GM18858 (cell line): Measurements from ENCODE around the gene ZBTB25.

Source experiments
- ATAC-seq: cut with Tn5 transposase; IDR thresholded peaks from one replicate; pipeline ENCODE4 v1.9.1; 2021; ENCODE audit not compliant: unreplicated experiment

The ZBTB25 gene, protein sequence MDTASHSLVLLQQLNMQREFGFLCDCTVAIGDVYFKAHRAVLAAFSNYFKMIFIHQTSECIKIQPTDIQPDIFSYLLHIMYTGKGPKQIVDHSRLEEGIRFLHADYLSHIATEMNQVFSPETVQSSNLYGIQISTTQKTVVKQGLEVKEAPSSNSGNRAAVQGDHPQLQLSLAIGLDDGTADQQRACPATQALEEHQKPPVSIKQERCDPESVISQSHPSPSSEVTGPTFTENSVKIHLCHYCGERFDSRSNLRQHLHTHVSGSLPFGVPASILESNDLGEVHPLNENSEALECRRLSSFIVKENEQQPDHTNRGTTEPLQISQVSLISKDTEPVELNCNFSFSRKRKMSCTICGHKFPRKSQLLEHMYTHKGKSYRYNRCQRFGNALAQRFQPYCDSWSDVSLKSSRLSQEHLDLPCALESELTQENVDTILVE

DNA sequence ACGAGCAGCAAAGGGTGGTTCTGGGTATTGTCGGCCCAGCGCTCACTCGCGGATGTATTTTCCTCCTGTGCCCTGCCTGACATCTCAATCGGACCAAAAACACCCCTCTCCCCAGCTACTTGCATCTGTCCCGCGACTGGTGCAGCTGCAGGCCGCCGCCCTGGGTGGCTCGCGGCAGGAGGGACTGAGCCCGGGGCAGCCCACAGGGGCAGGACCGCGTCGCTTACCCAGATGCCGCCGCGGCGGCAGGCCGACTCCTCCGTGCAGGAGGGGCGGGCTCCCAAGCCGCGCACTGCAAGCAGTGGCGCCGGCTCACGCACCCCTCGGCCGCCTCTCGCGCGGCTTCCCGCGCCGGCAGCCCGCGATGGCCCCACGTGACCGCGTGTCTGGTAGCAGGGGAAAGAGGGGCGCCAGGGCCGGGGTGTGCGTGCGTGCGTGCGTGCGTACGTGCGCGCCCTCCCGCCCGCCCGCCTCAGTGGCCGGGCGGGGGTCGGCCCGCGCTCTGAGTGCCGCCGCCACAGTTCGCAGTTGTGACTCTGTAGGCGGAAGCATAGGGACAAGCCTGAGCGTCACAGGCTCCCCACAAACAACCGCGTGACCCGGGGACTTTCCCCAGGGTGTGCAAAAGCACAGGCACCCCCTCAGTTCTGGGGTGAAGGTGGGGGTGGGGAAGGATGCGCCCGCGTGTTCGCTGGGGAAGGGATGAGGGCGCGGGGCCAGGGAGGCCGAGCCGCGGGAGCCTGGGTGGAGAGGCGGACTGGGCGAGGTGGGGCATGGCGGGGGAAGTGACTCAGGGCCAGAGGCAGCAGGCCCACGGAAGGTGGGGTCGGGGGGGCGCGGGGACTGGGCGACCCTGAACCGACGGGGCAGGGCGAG lies at the start of gene ZBTB25:
TSS of gene ZBTB25 (minus strand) at position 405 of the 876 bp plus-strand sequence. CDS start 13,305 bp downstream, outside the sequence.
- ATAC-seq, result peak; percentile 52

DNA sequence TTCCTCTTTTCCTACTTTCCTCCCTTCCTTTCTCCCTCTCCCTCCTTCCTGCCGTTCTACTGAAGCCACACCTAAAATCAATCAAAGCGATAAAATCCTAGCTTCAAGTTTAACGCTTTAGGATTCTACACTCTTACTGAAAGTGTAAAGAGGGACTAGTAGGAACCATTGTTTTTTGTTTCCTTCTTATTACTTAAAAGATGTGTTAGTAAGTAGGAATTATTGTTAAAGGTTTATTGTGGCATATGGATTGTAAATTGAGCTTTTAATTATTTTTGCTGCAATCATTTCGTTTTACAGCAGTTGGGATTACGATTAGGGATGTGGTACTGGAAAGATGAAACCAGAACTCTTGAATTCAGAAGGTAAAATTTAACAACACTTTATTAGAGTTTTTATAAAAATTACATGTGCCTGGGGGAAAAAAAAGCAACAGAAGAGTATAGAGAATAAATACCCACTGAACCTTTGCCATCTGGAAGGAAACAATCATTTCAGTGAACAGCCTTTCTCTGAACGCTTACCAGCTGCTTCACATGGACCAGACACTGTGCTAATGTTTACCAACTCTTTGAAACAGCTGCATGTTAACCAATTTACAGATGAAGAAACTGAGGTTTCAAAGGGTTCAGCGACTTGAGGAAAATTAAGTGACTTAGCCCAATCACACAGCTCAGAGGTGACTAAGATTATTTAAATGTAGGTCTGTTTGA lies 47.1 kb upstream of the ZBTB25 start:
- no peak for ATAC-seq

DNA sequence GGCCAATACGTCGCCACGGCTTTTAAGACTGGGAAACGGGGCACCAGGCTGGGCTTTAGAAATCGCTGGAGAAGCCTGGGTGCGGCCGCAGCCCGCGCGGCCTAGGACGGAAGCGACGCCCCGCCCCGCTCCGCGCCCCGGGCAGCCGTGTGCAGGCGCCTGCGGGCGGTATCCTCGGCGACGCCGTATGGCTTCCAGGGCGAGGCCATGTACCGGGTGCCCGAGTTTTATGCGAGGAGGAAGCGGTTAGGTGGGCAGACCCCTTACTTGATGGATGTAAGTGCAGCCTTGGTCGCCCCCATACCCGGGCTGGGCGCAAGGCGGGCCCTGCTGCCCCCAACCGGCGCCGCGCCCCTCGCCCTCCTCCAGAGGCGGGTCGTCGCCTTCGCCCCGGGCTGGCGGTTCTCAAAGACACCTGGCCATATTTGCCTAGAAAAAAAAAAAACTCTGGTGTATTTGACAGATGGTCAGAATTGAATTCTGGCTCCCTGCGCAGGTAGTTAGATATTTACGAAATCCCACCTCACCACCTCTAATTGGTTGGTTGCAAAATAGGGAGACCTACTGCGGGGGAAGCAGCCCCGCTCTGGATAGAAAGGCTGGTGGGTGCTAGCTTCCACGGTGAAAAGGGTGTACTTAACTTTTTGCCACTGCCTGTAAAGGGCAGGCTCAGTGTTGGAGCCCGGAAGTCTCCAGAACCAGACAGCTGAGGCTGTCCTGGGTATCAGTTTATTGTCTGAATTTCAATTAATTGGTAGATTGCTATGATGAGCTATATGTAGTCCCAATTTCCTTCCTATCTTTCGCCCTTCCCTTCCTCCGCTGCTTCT lies 46.4 kb upstream of the ZBTB25 start, which contains the start of gene PPP1R36:
TSS of gene PPP1R36 (plus strand) at position 171 of the 830 bp plus-strand sequence. CDS start at position 208, 37 bp downstream.
- no peak for ATAC-seq

DNA sequence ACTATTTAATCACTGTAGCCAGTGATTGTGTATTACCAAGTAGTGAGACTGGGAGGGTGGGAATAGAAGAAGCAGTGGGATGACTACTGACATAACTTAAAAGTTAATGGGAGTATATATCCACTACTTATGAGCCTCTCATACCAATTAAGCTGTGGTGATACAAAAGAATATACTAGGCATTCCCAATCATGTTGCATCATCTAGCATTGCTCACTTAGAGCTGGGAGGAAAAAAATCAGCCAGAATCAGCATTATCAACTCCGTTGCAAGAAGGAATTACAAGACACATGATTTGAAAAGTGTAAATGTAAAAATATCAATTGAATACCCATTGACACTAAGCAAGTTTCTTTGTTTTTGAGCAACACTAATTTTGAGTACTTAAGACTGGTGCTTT lies 45.4 kb upstream of the ZBTB25 start:
- ATAC-seq, result no peak

DNA sequence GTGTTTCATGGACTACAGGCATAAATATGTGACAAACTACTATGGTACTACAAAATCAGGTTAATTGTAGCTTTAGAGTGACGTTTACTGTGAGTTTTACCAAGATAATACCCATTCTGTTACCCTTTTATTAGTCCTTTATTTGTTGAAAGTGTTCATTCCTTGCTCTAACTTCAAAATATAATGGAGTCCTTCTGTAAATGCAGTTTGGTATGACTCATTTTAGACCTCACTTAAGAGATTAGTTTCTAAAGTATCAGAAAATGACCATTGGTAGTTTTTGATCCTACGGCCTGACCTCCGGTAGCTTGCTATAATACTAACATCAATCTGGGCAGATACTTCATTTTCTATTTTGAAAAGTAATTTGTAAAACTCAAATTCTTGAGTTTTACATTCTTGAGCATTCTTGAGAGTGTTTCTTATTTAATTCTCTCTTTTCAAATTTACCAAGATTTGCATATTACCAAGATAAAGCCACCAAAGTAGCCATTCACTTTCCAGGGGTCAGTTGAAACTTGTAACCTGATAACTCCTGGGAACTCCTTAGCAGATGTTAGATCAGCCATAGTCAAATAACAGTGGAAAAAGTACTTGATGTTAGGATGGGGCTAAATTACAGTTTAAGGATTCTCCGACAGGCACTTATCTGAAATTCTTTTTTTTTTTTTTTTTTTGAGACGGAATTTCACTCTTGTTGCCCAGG lies 41.1 kb upstream of the ZBTB25 start:
- no peak for ATAC-seq

DNA sequence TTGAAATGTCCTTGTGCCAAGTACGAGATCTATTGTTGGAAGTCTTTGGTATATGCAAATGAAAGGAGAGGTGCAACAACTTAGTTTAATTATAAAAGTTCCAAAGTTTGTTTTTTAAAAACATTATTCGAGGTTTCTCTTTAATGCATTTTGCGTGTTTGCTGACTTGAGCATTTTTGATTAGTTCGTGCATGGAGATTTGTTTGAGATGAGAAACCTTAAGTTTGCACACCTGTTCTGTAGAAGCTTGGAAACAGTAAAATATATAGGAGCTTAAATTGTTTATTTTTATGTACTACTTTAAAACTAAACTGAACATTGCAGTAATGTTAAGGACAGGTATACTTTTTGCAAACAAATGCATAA lies 39.2 kb upstream of the ZBTB25 start:
- no peak for ATAC-seq

DNA sequence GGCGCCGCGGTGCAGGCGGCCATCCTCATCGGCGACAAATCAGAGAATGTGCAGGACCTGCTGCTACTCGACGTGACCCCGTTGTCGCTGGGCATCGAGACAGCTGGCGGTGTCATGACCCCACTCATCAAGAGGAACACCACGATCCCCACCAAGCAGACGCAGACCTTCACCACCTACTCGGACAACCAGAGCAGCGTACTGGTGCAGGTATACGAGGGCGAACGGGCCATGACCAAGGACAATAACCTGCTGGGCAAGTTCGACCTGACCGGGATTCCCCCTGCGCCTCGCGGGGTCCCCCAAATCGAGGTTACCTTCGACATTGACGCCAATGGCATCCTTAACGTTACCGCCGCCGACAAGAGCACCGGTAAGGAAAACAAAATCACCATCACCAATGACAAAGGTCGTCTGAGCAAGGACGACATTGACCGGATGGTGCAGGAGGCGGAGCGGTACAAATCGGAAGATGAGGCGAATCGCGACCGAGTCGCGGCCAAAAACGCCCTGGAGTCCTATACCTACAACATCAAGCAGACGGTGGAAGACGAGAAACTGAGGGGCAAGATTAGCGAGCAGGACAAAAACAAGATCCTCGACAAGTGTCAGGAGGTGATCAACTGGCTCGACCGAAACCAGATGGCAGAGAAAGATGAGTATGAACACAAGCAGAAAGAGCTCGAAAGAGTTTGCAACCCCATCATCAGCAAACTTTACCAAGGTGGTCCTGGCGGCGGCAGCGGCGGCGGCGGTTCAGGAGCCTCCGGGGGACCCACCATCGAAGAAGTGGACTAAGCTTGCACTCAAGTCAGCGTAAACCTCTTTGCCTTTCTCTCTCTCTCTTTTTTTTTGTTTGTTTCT lies 38.6 kb upstream of the ZBTB25 start:
- no peak for ATAC-seq

DNA sequence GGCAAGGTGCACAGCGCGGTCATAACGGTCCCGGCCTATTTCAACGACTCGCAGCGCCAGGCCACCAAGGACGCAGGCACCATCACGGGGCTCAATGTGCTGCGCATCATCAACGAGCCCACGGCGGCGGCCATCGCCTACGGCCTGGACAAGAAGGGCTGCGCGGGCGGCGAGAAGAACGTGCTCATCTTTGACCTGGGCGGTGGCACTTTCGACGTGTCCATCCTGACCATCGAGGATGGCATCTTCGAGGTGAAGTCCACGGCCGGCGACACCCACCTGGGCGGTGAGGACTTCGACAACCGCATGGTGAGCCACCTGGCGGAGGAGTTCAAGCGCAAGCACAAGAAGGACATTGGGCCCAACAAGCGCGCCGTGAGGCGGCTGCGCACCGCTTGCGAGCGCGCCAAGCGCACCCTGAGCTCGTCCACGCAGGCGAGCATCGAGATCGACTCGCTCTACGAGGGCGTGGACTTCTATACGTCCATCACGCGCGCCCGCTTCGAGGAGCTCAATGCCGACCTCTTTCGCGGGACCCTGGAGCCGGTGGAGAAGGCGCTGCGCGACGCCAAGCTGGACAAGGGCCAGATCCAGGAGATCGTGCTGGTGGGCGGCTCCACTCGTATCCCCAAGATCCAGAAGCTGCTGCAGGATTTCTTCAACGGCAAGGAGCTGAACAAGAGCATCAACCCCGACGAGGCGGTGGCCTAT lies 37.8 kb upstream of the ZBTB25 start:
- ATAC-seq, result no peak

DNA sequence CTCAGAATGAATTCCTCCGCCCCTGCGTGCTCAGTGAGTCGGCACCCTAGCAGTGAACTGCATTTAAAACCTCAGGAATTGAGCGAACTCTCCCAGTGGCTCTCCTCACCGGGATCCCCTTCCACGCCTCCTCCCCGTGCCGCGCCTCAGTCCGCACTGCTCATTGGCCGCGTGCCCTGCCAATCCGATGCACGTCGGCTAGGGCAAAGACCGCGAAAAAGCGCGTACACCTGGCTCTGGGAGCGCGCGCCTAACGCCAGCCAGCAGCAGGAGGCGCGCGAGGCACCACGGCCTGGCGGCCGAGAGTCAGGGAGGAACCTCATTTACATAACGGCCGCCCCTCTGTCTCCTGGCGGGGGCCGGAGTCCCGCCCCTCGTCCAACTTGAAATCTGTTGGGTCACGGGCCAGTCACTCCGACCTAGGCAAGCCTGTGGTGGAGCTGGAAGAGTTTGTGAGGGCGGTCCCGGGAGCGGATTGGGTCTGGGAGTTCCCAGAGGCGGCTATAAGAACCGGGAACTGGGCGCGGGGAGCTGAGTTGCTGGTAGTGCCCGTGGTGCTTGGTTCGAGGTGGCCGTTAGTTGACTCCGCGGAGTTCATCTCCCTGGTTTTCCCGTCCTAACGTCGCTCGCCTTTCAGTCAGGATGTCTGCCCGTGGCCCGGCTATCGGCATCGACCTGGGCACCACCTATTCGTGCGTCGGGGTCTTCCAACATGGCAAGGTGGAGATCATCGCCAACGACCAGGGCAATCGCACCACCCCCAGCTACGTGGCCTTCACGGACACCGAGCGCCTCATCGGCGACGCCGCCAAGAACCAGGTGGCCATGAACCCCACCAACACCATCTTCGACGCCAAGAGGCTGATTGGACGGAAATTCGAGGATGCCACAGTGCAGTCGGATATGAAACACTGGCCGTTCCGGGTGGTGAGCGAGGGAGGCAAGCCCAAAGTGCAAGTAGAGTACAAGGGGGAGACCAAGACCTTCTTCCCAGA lies 36.9 kb upstream of the ZBTB25 start, which contains the start of gene HSPA2:
TSS of gene HSPA2 (plus strand) at position 534 of the 995 bp plus-strand sequence. CDS start at position 643, 109 bp downstream.
- ATAC-seq, result peak; percentile 91

DNA sequence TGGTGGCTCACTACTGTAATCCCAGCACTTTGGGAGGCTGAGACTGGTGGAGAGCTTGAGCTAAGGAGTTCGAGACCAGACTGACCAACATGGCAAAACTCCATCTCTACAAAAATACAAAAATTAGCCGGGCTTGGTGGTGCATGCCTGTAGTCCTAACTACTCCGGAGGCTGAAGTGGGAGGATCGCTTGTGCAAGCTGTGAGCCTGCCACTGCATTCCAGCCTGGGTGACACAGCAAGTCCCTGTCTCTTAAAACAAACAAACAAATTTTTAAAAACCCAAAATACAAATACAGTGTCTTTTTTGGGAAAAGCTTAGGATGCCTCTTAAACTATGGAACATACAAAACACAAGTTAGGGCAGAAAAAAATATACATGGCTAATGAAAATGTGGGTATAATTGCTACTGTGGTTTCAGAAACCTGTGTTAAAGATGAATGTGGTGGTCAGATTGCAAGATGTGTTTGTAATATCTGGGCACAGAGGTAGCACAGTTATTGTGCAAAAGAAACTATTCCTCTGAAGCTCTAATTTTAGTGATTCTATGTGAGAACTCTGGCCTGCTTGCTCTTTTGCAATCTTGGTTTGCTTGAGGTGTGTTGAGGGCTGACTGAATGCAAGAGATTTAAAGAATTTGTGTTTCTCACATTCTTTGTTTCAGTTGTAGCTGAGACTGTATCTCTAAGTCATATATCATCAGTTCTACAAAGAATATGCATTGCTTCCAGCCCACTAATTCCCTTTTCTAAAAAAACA lies 33.0 kb upstream of the ZBTB25 start:
- ATAC-seq, result no peak

DNA sequence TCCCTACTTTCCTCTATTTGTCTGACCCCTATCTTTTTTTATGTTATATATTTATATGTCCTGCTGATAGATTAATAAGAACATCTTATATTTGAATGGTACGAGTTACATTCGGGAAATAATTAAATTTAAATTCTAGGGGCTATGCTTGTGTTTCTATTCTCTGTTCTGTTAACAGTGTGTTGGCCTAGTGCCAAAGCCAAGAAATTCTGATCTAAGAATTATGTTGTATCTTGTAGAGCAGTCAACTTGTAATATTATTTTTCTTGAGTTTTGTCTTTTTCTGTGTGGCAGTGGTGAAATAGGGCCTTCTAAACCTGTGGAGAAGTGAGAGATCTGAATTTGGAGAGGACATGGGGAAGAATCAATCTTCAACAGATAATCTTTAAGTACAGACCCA lies 27.9 kb upstream of the ZBTB25 start:
- no peak for ATAC-seq

DNA sequence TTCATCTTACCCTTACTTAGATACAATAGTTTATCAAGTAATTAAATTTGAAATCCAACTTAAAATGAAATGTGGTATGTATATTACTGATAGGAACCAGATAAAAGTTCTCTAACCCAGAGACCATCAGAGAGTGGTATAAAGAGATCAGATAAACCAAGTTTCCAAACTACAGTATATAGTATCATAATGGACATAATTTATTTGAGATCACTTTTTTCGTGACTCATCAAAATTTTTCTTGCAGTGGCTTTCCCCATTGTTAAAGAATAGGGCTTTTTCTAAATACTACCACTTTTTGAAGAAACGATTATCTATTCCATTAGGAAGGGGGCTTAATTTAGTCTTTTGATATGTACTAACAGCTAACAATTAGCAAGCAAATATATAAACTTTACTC lies 21.7 kb upstream of the ZBTB25 start:
- ATAC-seq, result no peak

DNA sequence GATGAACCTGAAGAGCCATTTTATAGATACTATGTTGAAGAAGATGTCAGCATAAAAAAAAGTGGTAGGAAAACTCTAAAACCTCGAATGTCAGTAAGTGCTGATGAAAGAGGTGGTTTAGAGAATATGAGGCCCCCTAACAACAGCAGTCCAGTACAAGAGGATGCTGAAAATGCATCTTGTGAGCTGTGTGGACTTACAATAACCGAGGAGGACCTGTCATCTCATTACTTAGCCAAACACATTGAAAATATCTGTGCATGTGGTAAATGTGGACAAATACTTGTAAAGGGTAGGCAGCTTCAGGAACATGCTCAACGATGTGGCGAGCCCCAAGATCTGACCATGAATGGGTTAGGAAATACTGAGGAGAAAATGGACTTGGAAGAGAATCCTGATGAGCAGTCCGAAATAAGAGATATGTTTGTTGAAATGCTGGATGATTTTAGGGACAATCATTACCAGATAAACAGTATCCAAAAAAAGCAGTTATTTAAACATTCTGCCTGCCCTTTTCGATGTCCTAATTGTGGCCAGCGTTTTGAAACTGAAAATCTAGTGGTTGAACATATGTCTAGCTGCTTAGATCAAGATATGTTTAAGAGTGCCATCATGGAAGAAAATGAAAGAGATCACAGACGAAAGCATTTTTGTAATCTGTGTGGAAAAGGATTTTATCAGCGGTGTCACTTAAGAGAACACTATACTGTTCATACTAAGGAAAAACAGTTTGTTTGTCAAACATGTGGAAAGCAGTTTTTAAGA lies 19.1 kb upstream of the ZBTB25 start:
- no peak for ATAC-seq

DNA sequence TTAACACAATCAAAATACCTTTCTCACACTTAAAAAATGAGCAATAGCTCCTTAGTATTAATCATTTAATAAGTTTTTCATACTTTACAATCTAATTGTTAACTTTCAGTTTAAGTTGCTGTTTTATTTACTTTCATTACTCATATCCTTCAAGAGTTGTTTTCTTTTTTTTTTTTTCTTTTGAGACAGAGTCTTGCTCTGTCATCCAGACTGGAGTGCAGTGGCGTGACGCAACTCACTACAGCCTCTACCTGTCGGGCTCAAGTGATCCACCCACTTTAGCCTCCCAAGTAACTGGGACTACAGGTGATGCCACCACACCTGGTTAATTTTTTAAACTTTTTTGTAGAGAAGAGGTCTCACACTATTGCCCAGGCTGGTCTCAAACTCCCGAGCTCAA lies 17.1 kb upstream of the ZBTB25 start:
- no peak for ATAC-seq

DNA sequence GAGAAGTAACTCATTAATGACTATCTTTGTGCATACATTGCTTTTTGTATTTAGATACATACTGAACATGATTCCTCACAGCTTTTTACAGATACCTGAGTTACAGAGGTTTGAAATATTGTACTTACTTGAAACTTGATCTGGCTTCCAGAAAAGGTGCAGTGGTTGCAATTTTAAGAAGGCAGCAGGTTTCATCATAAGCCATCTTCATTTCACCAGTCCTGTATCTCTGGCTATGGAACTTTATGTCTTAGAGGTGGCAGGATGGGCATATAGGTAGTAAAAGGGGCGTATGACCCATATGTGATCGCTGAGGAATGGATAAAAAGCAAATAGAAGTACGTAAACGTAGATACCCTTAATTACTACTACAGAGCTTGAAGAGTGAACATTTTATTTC lies 14.6 kb upstream of the ZBTB25 start:
- ATAC-seq, result no peak
